Renal pelvis (tissue), 4 donors: ENCODE measurements around the gene DISP3. TPM values are rescaled to one million over a fixed set of nuclear protein-coding genes. Genes with fewer than 3 reads are reported as not detected.

ENCODE experiments used
- DNase-seq: peaks from one replicate; pipeline ENCODE4 v3.0.0-alpha.2; 2013
- polyA plus RNA-seq, 3 donors: library from polyadenylated mRNA; unstranded; fragments of 120-200 nt; gene quantifications; one replicate each; pipeline ENCODE4 v1.2.1, GENCODE V29; 2013; ENCODE audit not compliant: insufficient read length in 3 of 3

The DISP3 gene
- polyA plus RNA-seq, 3 donors = 0.86 to 2.0 (median 1.8) TPM

GRCh38 chr1:11543392-11543791, 64.4 kb downstream of the DISP3 start:
- no peak for DNase-seq

GRCh38 chr1:11543796-11544195, 64.8 kb downstream of the DISP3 start:
- no peak for DNase-seq

- DNase-seq = no peak
These were observed 67.5 kb downstream of the DISP3 start for GRCh38 chr1:11546456-11546855.

- DNase-seq = peak; percentile 95
These were observed 71.8 kb downstream of the DISP3 start for GRCh38 chr1:11550664-11551283.

GRCh38 chr1:11558276-11558675, 79.3 kb downstream of the DISP3 start:
- no peak for DNase-seq

GRCh38 chr1:11558871-11559590, 80.1 kb downstream of the DISP3 start:
- no peak for DNase-seq

GRCh38 chr1:11559591-11559970, 80.6 kb downstream of the DISP3 start:
- no peak for DNase-seq

GRCh38 chr1:11560061-11560460, 81.1 kb downstream of the DISP3 start:
- no peak for DNase-seq

GRCh38 chr1:11561740-11562139, 82.8 kb downstream of the DISP3 start:
- DNase-seq = no peak

- no peak for DNase-seq
These were observed 83.7 kb downstream of the DISP3 start for GRCh38 chr1:11562664-11563063.

GRCh38 chr1:11563560-11564069, 84.7 kb downstream of the DISP3 start:
- peak; percentile 36 for DNase-seq

GRCh38 chr1:11564237-11564636, 85.3 kb downstream of the DISP3 start:
- DNase-seq = no peak

- no peak for DNase-seq
These were observed 87.3 kb downstream of the DISP3 start for GRCh38 chr1:11566042-11566850.

- DNase-seq = no peak
These were observed 88.5 kb downstream of the DISP3 start for GRCh38 chr1:11567244-11568065.

GRCh38 chr1:11568687-11569086, 89.7 kb downstream of the DISP3 start:
- no peak for DNase-seq

GRCh38 chr1:11569551-11569950, 90.6 kb downstream of the DISP3 start:
- DNase-seq = no peak

GRCh38 chr1:11569954-11570353, 91.0 kb downstream of the DISP3 start:
- DNase-seq = no peak

GRCh38 chr1:11570821-11571380, 91.9 kb downstream of the DISP3 start:
- DNase-seq = no peak

- no peak for DNase-seq
These were observed 93.1 kb downstream of the DISP3 start for GRCh38 chr1:11571906-11572616.

GRCh38 chr1:11573116-11573692, 94.2 kb downstream of the DISP3 start:
- no peak for DNase-seq
